ENCODE results near the gene GMPR. TPM values are rescaled to one million over a fixed set of nuclear protein-coding genes. Genes with fewer than 3 reads are reported as not detected.

GMPR gene
- total and polyA plus RNA-seq, 10 donors: 5.4 to 37.4 (median 13.8) TPM

GRCh38 chr6:16322666-16323312 lies 84.4 kb downstream of the GMPR start:
- intact Hi-C loops (cut with DNase I; ENCODE audit: low total_unique reads): no loop called here
- TF ChIP-seq POLR2A (IDR thresholded peaks at IDR 0.05) (no peak), CTCF (IDR thresholded peaks at IDR 0.05 in 8 of 11, conservative IDR thresholded peaks at IDR 0.05 in 3 of 11) (no peak), POLR2AphosphoS5 (IDR thresholded peaks at IDR 0.05) (peak; percentile 15 to 76 (median 64))
- peaks cover 0 to 66% (median 53%) of the 10 kb centered on the region in 6 donors for H3K4me1 ChIP-seq
- no peak overlapping the region for H3K4me3 ChIP-seq
- H3K27me3 ChIP-seq (replicated peaks in 1 of 7): no peaks in the 10 kb centered on the region
- 34 to 53% (median 42%) methylated on average over 11 of the region's 11 CpGs for WGBS, 5 donors
- H3K9me3 ChIP-seq: no peaks in the 10 kb centered on the region
- peak overlapping the region; percentile 29 to 83 (median 70) for H3K27ac ChIP-seq
- peak; percentile 89 for DNase-seq
- peaks cover 0 to 43% (median 18%) of the 10 kb centered on the region in 6 donors for H3K36me3 ChIP-seq

GRCh38 chr6:16324184-16324583 lies 85.8 kb downstream of the GMPR start:
- 88 to 100% (median 93%) methylated on average over 2 of the region's 2 CpGs for WGBS, 5 donors
- no peak for DNase-seq
- TF ChIP-seq POLR2A (IDR thresholded peaks at IDR 0.05) (no peak), CTCF (IDR thresholded peaks at IDR 0.05 in 8 of 11, conservative IDR thresholded peaks at IDR 0.05 in 3 of 11) (no peak), POLR2AphosphoS5 (IDR thresholded peaks at IDR 0.05) (no peak)
- Histone ChIP-seq H3K27me3 (replicated peaks in 1 of 7) (no peaks in the 10 kb centered on the region), H3K36me3 (peaks cover 0 to 51% (median 23%) of the 10 kb centered on the region in 6 donors), H3K9me3 (no peaks in the 10 kb centered on the region), H3K4me3 (no peak overlapping the region), H3K27ac (peak overlapping the region in 5 of 8 donors; percentile 43 to 83 (median 74)), H3K4me1 (peaks cover 0 to 53% (median 45%) of the 10 kb centered on the region in 6 donors)
- intact Hi-C loops (cut with DNase I; ENCODE audit: low total_unique reads): no loop called here

- 90 to 96% (median 95%) methylated on average over 7 of the region's 7 CpGs for WGBS, 5 donors
- peaks cover 0 to 47% (median 40%) of the 10 kb centered on the region in 6 donors for H3K4me1 ChIP-seq
- intact Hi-C loops (cut with DNase I; ENCODE audit: low total_unique reads): no loop called here
- peaks cover 0 to 51% (median 23%) of the 10 kb centered on the region in 6 donors for H3K36me3 ChIP-seq
- H3K27ac ChIP-seq: peak overlapping the region in 1 of 8 donors; percentile 21
- no peaks in the 10 kb centered on the region for H3K9me3 ChIP-seq
- no peaks in the 10 kb centered on the region for H3K27me3 ChIP-seq (replicated peaks in 1 of 7)
- no peak for DNase-seq
- H3K4me3 ChIP-seq: no peak overlapping the region
- no peak for TF ChIP-seq CTCF (IDR thresholded peaks at IDR 0.05 in 8 of 11, conservative IDR thresholded peaks at IDR 0.05 in 3 of 11)
- TF ChIP-seq POLR2AphosphoS5 (IDR thresholded peaks at IDR 0.05): no peak
- no peak for TF ChIP-seq POLR2A (IDR thresholded peaks at IDR 0.05)
Observed at GRCh38 chr6:16324606-16325225, 86.3 kb downstream of the GMPR start.

GRCh38 chr6:16326531-16326930 lies 88.1 kb downstream of the GMPR start:
- 95 to 99% (median 98%) methylated on average over 14 to 22 of the region's 22 CpGs for WGBS, 5 donors
- Histone ChIP-seq H3K36me3 (peaks cover 0 to 46% (median 23%) of the 10 kb centered on the region in 6 donors), H3K27ac (no peak overlapping the region), H3K4me1 (peaks cover 5 to 37% (median 30%) of the 10 kb centered on the region in 6 donors), H3K4me3 (no peak overlapping the region), H3K9me3 (no peaks in the 10 kb centered on the region), H3K27me3 (replicated peaks in 1 of 7) (no peaks in the 10 kb centered on the region)
- DNase-seq: no peak
- TF ChIP-seq POLR2A (IDR thresholded peaks at IDR 0.05) (no peak), CTCF (IDR thresholded peaks at IDR 0.05 in 8 of 11, conservative IDR thresholded peaks at IDR 0.05 in 3 of 11) (no peak), POLR2AphosphoS5 (IDR thresholded peaks at IDR 0.05) (peak in 1 of 3 donors; percentile 26)
- intact Hi-C loops (cut with DNase I; ENCODE audit: low total_unique reads): no loop called here
